HG02678 (cell line): ENCODE data around the gene CD79B.
"Not testable (repeated sequence)": the region's sequence is repeated elsewhere in the genome, so short reads cannot be mapped to it uniquely, and the experiment has no call there.

Source experiments
- ATAC-seq: cut with Tn5 transposase; IDR thresholded peaks from one replicate; pipeline ENCODE4 v1.9.1; 2021; ENCODE audit warnings: mild to moderate bottlenecking, moderate library complexity; ENCODE audit not compliant: unreplicated experiment

The CD79B gene

GRCh38 chr17:63881935-63882601 is 50.1 kb downstream of the CD79B start, which contains the start of gene GH2:
TSS of gene GH2 (minus strand) at chr17:63881944. CDS start at chr17:63881801, 143 bp downstream.
- ATAC-seq, result no peak

- not testable (repeated sequence) for ATAC-seq
These were observed 50.8 kb downstream of the CD79B start for GRCh38 chr17:63881337-63881736.

DNA sequence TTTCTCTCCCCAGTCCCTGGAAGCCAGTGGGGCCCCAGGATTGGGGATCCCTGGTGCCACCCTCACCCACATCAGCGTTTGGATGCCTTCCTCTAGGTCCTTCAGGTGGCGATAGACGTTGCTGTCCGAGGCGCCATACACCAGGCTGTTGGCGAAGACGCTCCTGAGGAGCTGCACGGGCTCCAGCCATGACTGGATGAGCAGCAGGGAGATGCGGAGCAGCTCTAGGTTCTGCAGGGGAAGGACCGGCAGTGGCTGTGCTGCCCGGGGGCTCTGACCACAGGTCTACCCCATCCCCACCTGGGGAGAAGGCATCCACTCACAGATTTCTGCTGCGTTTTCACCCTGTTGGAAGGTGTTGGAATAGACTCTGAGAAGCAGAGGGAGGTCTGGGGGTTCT is 51.4 kb downstream of the CD79B start:
- ATAC-seq, result no peak
